Measurements from ENCODE around the gene DSG3.

DSG3 gene

DNA sequence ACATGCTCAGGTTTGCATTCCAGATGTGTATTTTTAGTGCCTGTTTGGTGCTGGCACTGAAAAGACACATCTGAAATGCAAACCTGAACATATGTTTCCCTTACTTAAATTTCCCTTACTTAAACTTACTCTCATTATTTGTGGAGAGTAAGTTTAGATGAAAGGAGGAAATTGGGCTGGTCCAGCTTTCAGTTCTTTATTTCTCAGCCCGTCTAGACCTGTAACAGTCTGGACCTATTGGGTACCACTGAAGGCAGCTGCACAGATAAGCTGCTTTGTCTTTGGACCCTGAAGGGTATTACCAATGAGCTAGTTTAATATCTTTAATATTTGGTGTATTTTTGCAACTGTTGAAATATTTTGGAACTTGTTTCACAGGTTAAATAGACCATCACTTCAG is 17.0 kb upstream of the DSG3 start:
- H3K4me3 ChIP-seq (ENCODE audit: low read depth, low read length, poor library complexity, severe bottlenecking) = no peak overlapping the region
- no peaks in the 10 kb centered on the region for H3K9me2 ChIP-seq (ENCODE audit: low read depth, low read length)
- H3K4me1 ChIP-seq (ENCODE audit: insufficient read depth, low read length, severe bottlenecking) = no peaks in the 10 kb centered on the region
- H3K4me2 ChIP-seq (ENCODE audit: low read length) = no peak overlapping the region
- H4K20me1 ChIP-seq (ENCODE audit: insufficient read depth, low read length) = no peaks in the 10 kb centered on the region
- H3K27ac ChIP-seq (ENCODE audit: low read depth, low read length, poor library complexity, severe bottlenecking) = no peak overlapping the region
- H3K36me3 ChIP-seq (ENCODE audit: insufficient read depth, low read length) = no peaks in the 10 kb centered on the region
- H3K9me3 ChIP-seq (ENCODE audit: low read length) = no peaks in the 10 kb centered on the region
- TF ChIP-seq, protein P1, sequence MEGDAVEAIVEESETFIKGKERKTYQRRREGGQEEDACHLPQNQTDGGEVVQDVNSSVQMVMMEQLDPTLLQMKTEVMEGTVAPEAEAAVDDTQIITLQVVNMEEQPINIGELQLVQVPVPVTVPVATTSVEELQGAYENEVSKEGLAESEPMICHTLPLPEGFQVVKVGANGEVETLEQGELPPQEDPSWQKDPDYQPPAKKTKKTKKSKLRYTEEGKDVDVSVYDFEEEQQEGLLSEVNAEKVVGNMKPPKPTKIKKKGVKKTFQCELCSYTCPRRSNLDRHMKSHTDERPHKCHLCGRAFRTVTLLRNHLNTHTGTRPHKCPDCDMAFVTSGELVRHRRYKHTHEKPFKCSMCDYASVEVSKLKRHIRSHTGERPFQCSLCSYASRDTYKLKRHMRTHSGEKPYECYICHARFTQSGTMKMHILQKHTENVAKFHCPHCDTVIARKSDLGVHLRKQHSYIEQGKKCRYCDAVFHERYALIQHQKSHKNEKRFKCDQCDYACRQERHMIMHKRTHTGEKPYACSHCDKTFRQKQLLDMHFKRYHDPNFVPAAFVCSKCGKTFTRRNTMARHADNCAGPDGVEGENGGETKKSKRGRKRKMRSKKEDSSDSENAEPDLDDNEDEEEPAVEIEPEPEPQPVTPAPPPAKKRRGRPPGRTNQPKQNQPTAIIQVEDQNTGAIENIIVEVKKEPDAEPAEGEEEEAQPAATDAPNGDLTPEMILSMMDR (IDR thresholded peaks at IDR 0.05; ENCODE audit: low read length) = no peak
- TF ChIP-seq EZH2 (IDR thresholded peaks at IDR 0.05; ENCODE audit: borderline replicate concordance, low read length) = no peak
- no peaks in the 10 kb centered on the region for H3K79me2 ChIP-seq (ENCODE audit: insufficient read depth, low read length)
- H3K27me3 ChIP-seq (ENCODE audit: insufficient read depth, low read length) = no peaks in the 10 kb centered on the region
- H2AFZ ChIP-seq (ENCODE audit: low read length) = no peak overlapping the region
- H3F3A ChIP-seq (ENCODE audit: insufficient read depth, low read length) = no peaks in the 10 kb centered on the region
- H3K9ac ChIP-seq (ENCODE audit: low read length) = no peak overlapping the region

DNA sequence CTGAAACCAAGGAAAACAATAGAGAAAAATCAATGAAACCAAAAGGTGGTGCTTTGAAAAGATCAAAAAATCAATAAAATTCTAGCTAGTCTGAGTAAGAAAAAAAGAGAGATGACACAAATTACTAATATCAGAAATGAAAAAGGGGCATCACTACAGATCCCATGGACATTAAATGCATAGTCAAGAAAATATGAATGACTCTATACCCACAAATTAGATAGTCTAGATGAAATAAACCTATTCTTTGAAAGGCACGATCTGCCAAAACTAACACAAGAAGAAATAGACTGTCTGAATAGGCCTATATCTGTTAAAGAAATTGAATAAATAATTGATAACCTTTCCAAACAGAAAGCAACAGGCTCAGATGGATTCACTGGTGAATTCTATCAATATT is 15.2 kb upstream of the DSG3 start:
- Histone ChIP-seq H3K9ac (ENCODE audit: low read length) (no peak overlapping the region), H3K27ac (ENCODE audit: low read depth, low read length, poor library complexity, severe bottlenecking) (no peak overlapping the region), H3K9me3 (ENCODE audit: low read length) (no peaks in the 10 kb centered on the region), H3K4me3 (ENCODE audit: low read depth, low read length, poor library complexity, severe bottlenecking) (no peak overlapping the region), H3K27me3 (ENCODE audit: insufficient read depth, low read length) (no peaks in the 10 kb centered on the region), H3K9me2 (ENCODE audit: low read depth, low read length) (no peaks in the 10 kb centered on the region), H3K36me3 (ENCODE audit: insufficient read depth, low read length) (no peaks in the 10 kb centered on the region), H3F3A (ENCODE audit: insufficient read depth, low read length) (no peaks in the 10 kb centered on the region), H3K4me2 (ENCODE audit: low read length) (no peak overlapping the region), H3K4me1 (ENCODE audit: insufficient read depth, low read length, severe bottlenecking) (no peaks in the 10 kb centered on the region), H4K20me1 (ENCODE audit: insufficient read depth, low read length) (no peaks in the 10 kb centered on the region), H3K79me2 (ENCODE audit: insufficient read depth, low read length) (no peaks in the 10 kb centered on the region), H2AFZ (ENCODE audit: low read length) (no peak overlapping the region)
- TF ChIP-seq EZH2 (IDR thresholded peaks at IDR 0.05; ENCODE audit: borderline replicate concordance, low read length) = no peak
- TF ChIP-seq, protein P1 (IDR thresholded peaks at IDR 0.05; ENCODE audit: low read length) = no peak

DNA sequence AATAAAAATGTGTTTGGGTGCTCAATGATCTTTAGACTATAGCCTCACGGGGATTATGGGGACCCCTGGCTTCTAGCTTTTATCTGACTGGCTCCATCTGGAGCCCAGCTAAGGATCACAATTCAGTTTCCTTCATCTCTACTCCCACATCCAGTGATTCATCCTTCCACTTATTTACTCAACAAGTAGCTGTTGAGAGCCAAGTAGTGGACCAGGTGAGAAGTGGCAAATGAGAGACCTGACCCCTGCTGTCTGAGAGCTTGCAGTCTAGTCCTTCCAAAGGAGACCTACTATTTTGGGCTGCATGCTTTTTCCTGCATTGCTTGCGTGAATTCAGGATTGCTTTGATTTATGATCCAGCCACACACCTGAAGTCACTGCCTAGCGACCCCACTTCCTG is 10.7 kb upstream of the DSG3 start:
- H3F3A ChIP-seq (ENCODE audit: insufficient read depth, low read length) = no peaks in the 10 kb centered on the region
- H3K9me2 ChIP-seq (ENCODE audit: low read depth, low read length) = no peaks in the 10 kb centered on the region
- no peak overlapping the region for H3K4me2 ChIP-seq (ENCODE audit: low read length)
- no peak overlapping the region for H3K4me3 ChIP-seq (ENCODE audit: low read depth, low read length, poor library complexity, severe bottlenecking)
- H3K9ac ChIP-seq (ENCODE audit: low read length) = no peak overlapping the region
- H3K9me3 ChIP-seq (ENCODE audit: low read length) = no peaks in the 10 kb centered on the region
- no peaks in the 10 kb centered on the region for H3K4me1 ChIP-seq (ENCODE audit: insufficient read depth, low read length, severe bottlenecking)
- no peaks in the 10 kb centered on the region for H3K79me2 ChIP-seq (ENCODE audit: insufficient read depth, low read length)
- no peaks in the 10 kb centered on the region for H4K20me1 ChIP-seq (ENCODE audit: insufficient read depth, low read length)
- no peaks in the 10 kb centered on the region for H3K27me3 ChIP-seq (ENCODE audit: insufficient read depth, low read length)
- no peaks in the 10 kb centered on the region for H3K36me3 ChIP-seq (ENCODE audit: insufficient read depth, low read length)
- TF ChIP-seq EZH2 (IDR thresholded peaks at IDR 0.05; ENCODE audit: borderline replicate concordance, low read length) = no peak
- TF ChIP-seq, protein P1 (IDR thresholded peaks at IDR 0.05; ENCODE audit: low read length) = no peak
- no peak overlapping the region for H3K27ac ChIP-seq (ENCODE audit: low read depth, low read length, poor library complexity, severe bottlenecking)
- no peak overlapping the region for H2AFZ ChIP-seq (ENCODE audit: low read length)

Data from OCI-LY1 (cell line).